HL-60 (cell line): ENCODE results near the gene AIMP2.

Experiments
- DNase-seq, 2 experiments: peaks; one replicate each; pipeline ENCODE4 v3.0.0-alpha.2; 2010 to 2020; ENCODE audit warnings: low read depth in 1 of 2, low spot score in 1 of 2
- H3K27ac ChIP-seq: fragments of 250-450 bp; sonication (Bioruptor Pico); replicated peaks from 2 replicates; pipeline ENCODE4 v1.5.1; 2020; ENCODE audit warnings: mild to moderate bottlenecking, moderate library complexity
- H3K27me3 ChIP-seq: fragments of 250-450 bp; sonication (Bioruptor Pico); 2 replicates; pipeline ENCODE4 v1.5.1; 2021; ENCODE audit warnings: mild to moderate bottlenecking, moderate library complexity; ENCODE audit not compliant: insufficient read depth, poor library complexity, severe bottlenecking
- H3K4me3 ChIP-seq: replicated peaks from 2 replicates; pipeline ENCODE4 v1.5.1; 2011; ENCODE audit warnings: mild to moderate bottlenecking, control low read depth, low read length; ENCODE audit not compliant: insufficient read depth
- CTCF ChIP-seq: IDR thresholded peaks from one replicate; pipeline ENCODE4 v1.5.1; 2011; ENCODE audit warnings: low read length, control low read depth, inconsistent platforms; ENCODE audit not compliant: insufficient read depth
- GABPA ChIP-seq: IDR thresholded peaks from 2 replicates; pipeline ENCODE4 v1.6.1; 2012; ENCODE audit warnings: low read depth
- POLR2AphosphoS5 ChIP-seq: IDR thresholded peaks from 2 replicates; pipeline ENCODE4 v1.6.1; 2012; ENCODE audit warnings: low read depth
- REST ChIP-seq: IDR thresholded peaks from 2 replicates; pipeline ENCODE4 v1.6.1; 2012; ENCODE audit warnings: low read depth; ENCODE audit not compliant: insufficient replicate concordance
- SPI1 ChIP-seq: IDR thresholded peaks from 2 replicates; pipeline ENCODE4 v1.6.1; 2012; ENCODE audit warnings: low read depth, mild to moderate bottlenecking, borderline replicate concordance

The AIMP2 gene

GRCh38 chr7:6016653-6016966, 7.5 kb downstream of the AIMP2 start:
- TF ChIP-seq POLR2AphosphoS5 (no peak), REST (no peak), GABPA (no peak), SPI1 (no peak), CTCF (no peak)
- H3K27me3 ChIP-seq = no peaks in the 10 kb centered on the region
- H3K27ac ChIP-seq = no peak overlapping the region

GRCh38 chr7:6020371-6021286, 11.6 kb downstream of the AIMP2 start:
- H3K4me3 ChIP-seq = no peak overlapping the region
- TF ChIP-seq REST (no peak), POLR2AphosphoS5 (peak; percentile 14; the same call in 1 of the 2 replicates)
- no peaks in the 10 kb centered on the region for H3K27me3 ChIP-seq
- no peak overlapping the region for H3K27ac ChIP-seq
- DNase-seq = no peak

More at GRCh38 chr7:6016653-6016966, 7.5 kb downstream of the AIMP2 start:
- no peak for DNase-seq
- H3K4me3 ChIP-seq = no peak overlapping the region

GRCh38 chr7:6022707-6023106, 13.6 kb downstream of the AIMP2 start:
- H3K27me3 ChIP-seq = no peaks in the 10 kb centered on the region
- H3K4me3 ChIP-seq = no peak overlapping the region
- H3K27ac ChIP-seq = no peak overlapping the region
- DNase-seq = no peak
- TF ChIP-seq GABPA (no peak), SPI1 (no peak), REST (no peak), CTCF (no peak), POLR2AphosphoS5 (no peak)
